ENCODE measurements around the gene USP17L29. TPM values are rescaled to one million over a fixed set of nuclear protein-coding genes. Genes with fewer than 3 reads are reported as not detected.
"Not testable (repeated sequence)": the region's sequence is repeated elsewhere in the genome, so short reads cannot be mapped to it uniquely, and the experiment has no call there.

The USP17L29 gene
- total and polyA plus RNA-seq, 2 of the 8 experiments (the other 6 are each of a cell fraction or from before 2014, with no cell fraction given) = not detected

DNA sequence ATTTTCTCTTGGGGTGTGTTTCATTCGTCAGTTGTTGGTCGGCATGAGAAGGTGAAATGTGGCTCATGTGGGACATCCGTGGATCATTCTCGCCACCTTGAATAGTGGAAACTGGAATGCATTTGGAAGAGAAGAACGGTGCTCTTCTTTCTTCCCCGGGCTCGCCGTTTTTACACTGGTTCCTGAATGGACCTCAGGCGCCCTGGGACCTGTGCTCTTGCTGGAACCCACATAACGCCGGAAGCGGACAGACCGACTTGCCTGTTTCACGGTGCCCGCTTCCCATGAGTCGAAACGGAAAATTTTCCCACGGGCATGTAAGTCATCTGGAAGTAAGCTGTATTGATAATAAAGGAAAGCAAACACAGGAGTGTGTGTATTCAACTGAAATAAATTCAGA is 2.6 kb upstream of the USP17L29 start:
- H3K4ac ChIP-seq (replicated peaks; ENCODE audit: insufficient read length, low read depth, low read length); H3K36me3 ChIP-seq (ENCODE audit: control insufficient read depth in 2 of 4, insufficient read depth in 4 of 4, low read length in 3 of 4); H3K27ac ChIP-seq (ENCODE audit: low read depth, low read length); H3K79me1 ChIP-seq (ENCODE audit: low read depth, low read length); CTCF ChIA-PET (ENCODE audit: partially characterized antibody); H2BK15ac ChIP-seq (ENCODE audit: low read length); H3K27me3 ChIP-seq (replicated peaks in 1 of 4; ENCODE audit: control insufficient read depth in 3 of 4, extremely low read depth in 1 of 4, insufficient read depth in 3 of 4, low read length in 3 of 4); H3K9me3 ChIP-seq (ENCODE audit: insufficient read depth in 2 of 2, low read depth in 1 of 2, low read length in 1 of 2); H2AK5ac ChIP-seq (ENCODE audit: low read depth, low read length); H3K23me2 ChIP-seq (ENCODE audit: low read depth, low read length); H4K8ac ChIP-seq (ENCODE audit: extremely low read depth, insufficient read depth, low read length); H2BK12ac ChIP-seq (ENCODE audit: low read depth, low read length); H4K91ac ChIP-seq (replicated peaks; ENCODE audit: insufficient read length, low read length); H2AFZ ChIP-seq (ENCODE audit: low read length); H3K4me3 ChIP-seq (ENCODE audit: extremely low read depth in 1 of 4, insufficient read depth in 2 of 4, low read depth in 3 of 4, low read length in 4 of 4); H3K9ac ChIP-seq (replicated peaks in 1 of 4; ENCODE audit: extremely low read depth in 1 of 4, low read depth in 3 of 4, low read length in 3 of 4); H2BK20ac ChIP-seq (ENCODE audit: low read length); H3K56ac ChIP-seq (replicated peaks; ENCODE audit: insufficient read length, low read depth, low read length); H3K14ac ChIP-seq (ENCODE audit: insufficient read length); H4K5ac ChIP-seq (ENCODE audit: insufficient read length, low read depth, low read length); H3K4me1 ChIP-seq (replicated peaks in 1 of 4; ENCODE audit: control insufficient read depth in 3 of 4, insufficient read depth in 4 of 4, low read length in 3 of 4); H3K18ac ChIP-seq (ENCODE audit: extremely low read depth, low read length); H3K79me2 ChIP-seq (ENCODE audit: control insufficient read depth in 1 of 2, insufficient read depth in 2 of 2, low read length in 2 of 2); H2BK120ac ChIP-seq (replicated peaks; ENCODE audit: low read depth, low read length); H3K23ac ChIP-seq (ENCODE audit: insufficient read length); FAIRE-seq; POLR2A ChIA-PET (ENCODE audit: partially characterized antibody); H2BK5ac ChIP-seq (ENCODE audit: low read depth, low read length); H4K20me1 ChIP-seq (replicated peaks in 1 of 2; ENCODE audit: control insufficient read depth in 1 of 2, insufficient read depth in 2 of 2, low read length in 2 of 2); H3K4me2 ChIP-seq (ENCODE audit: insufficient read depth in 1 of 2, low read depth in 2 of 2, low read length in 2 of 2): not testable (repeated sequence)
- WGBS, 2 experiments (ENCODE audit: extremely low coverage in 1 of 2, insufficient coverage in 1 of 2, insufficient read length in 1 of 2, insufficient replicate concordance in 2 of 2, low coverage in 1 of 2, low lambda C conversion rate in 2 of 2, missing lambda C conversion rate in 1 of 2) = 89% methylated on average over 14 of the region's 18 CpGs; no CpG with 5 or more reads in 1 of the 2 experiments
- DNase-seq (ENCODE audit: low read depth in 1 of 2, low spot score in 2 of 2) = peak in 1 of 2 experiments; percentile 45

DNA sequence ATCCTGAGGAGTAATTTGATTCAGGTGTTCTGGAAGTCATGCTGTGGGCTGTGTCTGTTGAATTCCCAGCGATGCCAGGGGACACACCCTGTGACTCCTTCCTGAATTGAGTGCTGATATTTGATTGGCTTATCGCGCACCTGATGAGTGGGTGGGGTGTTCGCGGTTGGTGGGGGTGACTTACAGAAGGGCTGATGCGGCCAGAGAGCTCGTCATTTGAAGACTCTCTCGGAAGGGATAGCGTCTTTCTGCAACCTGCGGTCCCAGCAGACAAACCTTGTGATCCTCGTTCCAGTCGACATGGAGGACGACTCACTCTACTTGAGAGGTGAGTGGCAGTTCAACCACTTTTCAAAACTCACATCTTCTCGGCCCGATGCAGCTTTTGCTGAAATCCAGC is 9.4 kb downstream of the USP17L29 start, which contains the start of gene USP17L30:
Gene USP17L30 (plus strand): TSS at position 301 of the 400 bp plus-strand sequence. CDS start 0 bp downstream, at position 301.
- H2BK15ac ChIP-seq (ENCODE audit: low read length); H2AFZ ChIP-seq (ENCODE audit: low read length); H3K79me2 ChIP-seq (ENCODE audit: control insufficient read depth in 1 of 2, insufficient read depth in 2 of 2, low read length in 2 of 2); FAIRE-seq; H2BK120ac ChIP-seq (replicated peaks; ENCODE audit: low read depth, low read length); H2BK5ac ChIP-seq (ENCODE audit: low read depth, low read length); H2BK20ac ChIP-seq (ENCODE audit: low read length); H3K36me3 ChIP-seq (ENCODE audit: control insufficient read depth in 2 of 4, insufficient read depth in 4 of 4, low read length in 3 of 4); H3K9ac ChIP-seq (replicated peaks in 1 of 4; ENCODE audit: extremely low read depth in 1 of 4, low read depth in 3 of 4, low read length in 3 of 4); POLR2A ChIA-PET (ENCODE audit: partially characterized antibody); H2AK5ac ChIP-seq (ENCODE audit: low read depth, low read length); DNase-seq (ENCODE audit: low read depth in 1 of 2, low spot score in 2 of 2); H2BK12ac ChIP-seq (ENCODE audit: low read depth, low read length); H3K4ac ChIP-seq (replicated peaks; ENCODE audit: insufficient read length, low read depth, low read length); H3K56ac ChIP-seq (replicated peaks; ENCODE audit: insufficient read length, low read depth, low read length); H4K5ac ChIP-seq (ENCODE audit: insufficient read length, low read depth, low read length); H3K4me3 ChIP-seq (ENCODE audit: extremely low read depth in 1 of 4, insufficient read depth in 2 of 4, low read depth in 3 of 4, low read length in 4 of 4); H4K8ac ChIP-seq (ENCODE audit: extremely low read depth, insufficient read depth, low read length); CTCF ChIA-PET (ENCODE audit: partially characterized antibody); H3K18ac ChIP-seq (ENCODE audit: extremely low read depth, low read length); H4K91ac ChIP-seq (replicated peaks; ENCODE audit: insufficient read length, low read length); H3K14ac ChIP-seq (ENCODE audit: insufficient read length); H3K23me2 ChIP-seq (ENCODE audit: low read depth, low read length); H3K9me3 ChIP-seq (ENCODE audit: insufficient read depth in 2 of 2, low read depth in 1 of 2, low read length in 1 of 2); H3K79me1 ChIP-seq (ENCODE audit: low read depth, low read length); H3K27me3 ChIP-seq (replicated peaks in 1 of 4; ENCODE audit: control insufficient read depth in 3 of 4, extremely low read depth in 1 of 4, insufficient read depth in 3 of 4, low read length in 3 of 4); H4K20me1 ChIP-seq (replicated peaks in 1 of 2; ENCODE audit: control insufficient read depth in 1 of 2, insufficient read depth in 2 of 2, low read length in 2 of 2); H3K23ac ChIP-seq (ENCODE audit: insufficient read length); H3K4me1 ChIP-seq (replicated peaks in 1 of 4; ENCODE audit: control insufficient read depth in 3 of 4, insufficient read depth in 4 of 4, low read length in 3 of 4); H3K4me2 ChIP-seq (ENCODE audit: insufficient read depth in 1 of 2, low read depth in 2 of 2, low read length in 2 of 2); H3K27ac ChIP-seq (ENCODE audit: low read depth, low read length): not testable (repeated sequence)
- WGBS, 2 experiments (ENCODE audit: extremely low coverage in 1 of 2, insufficient coverage in 1 of 2, insufficient read length in 1 of 2, insufficient replicate concordance in 2 of 2, low coverage in 1 of 2, low lambda C conversion rate in 2 of 2, missing lambda C conversion rate in 1 of 2) = no CpG with 5 or more reads among the region's 15 CpGs
